Keratinocyte (primary cell): ENCODE data around the gene UBTFL1. TPM values are rescaled to one million over a fixed set of nuclear protein-coding genes. Genes with fewer than 3 reads are reported as not detected.

ENCODE experiments used
- DNase-seq: peaks from one replicate; pipeline ENCODE4 v3.0.0-alpha.2; 2011; ENCODE audit warnings: low read depth, missing footprints, low spot score
- FAIRE-seq: peaks from 2 replicates; lab custom pipeline; 2011; peaks lifted over from hg19 to GRCh38; lab: Jason Lieb, UNC
- H2AFZ ChIP-seq: 2 replicates; pipeline ENCODE4 v1.6.0; 2012; ENCODE audit warnings: low read length, control low read depth, inconsistent platforms; ENCODE audit not compliant: control insufficient read depth
- H3K27ac ChIP-seq: 2 replicates; pipeline ENCODE4 v1.5.1; 2011; ENCODE audit warnings: low read length; ENCODE audit not compliant: control insufficient read depth, insufficient read depth
- H3K27me3 ChIP-seq: 3 replicates; pipeline ENCODE4 v1.6.0; 2011; ENCODE audit warnings: low read length; ENCODE audit not compliant: control insufficient read depth, insufficient read depth; ENCODE audit errors: extremely low read depth
- H3K36me3 ChIP-seq, 2 experiments: 2 replicates in 1 of 2; 3 replicates in 1 of 2; pipeline ENCODE4 v1.5.1; 2011; ENCODE audit warnings: low read length in 2 of 2, mild to moderate bottlenecking in 1 of 2; ENCODE audit not compliant: control insufficient read depth in 2 of 2, insufficient read depth in 2 of 2; ENCODE audit errors: extremely low read depth in 1 of 2
- H3K4me1 ChIP-seq: 3 replicates; pipeline ENCODE4 v1.5.1; 2011; ENCODE audit warnings: low read length; ENCODE audit not compliant: control insufficient read depth, insufficient read depth; ENCODE audit errors: extremely low read depth
- H3K4me2 ChIP-seq: 3 replicates; pipeline ENCODE4 v1.6.0; 2011; ENCODE audit warnings: low read depth, low read length; ENCODE audit not compliant: control insufficient read depth, insufficient read depth; ENCODE audit errors: extremely low read depth
- H3K4me3 ChIP-seq, 3 experiments: fragments of 200-600 bp in 1 of 3; sonication (generic) in 1 of 3; 2 replicates in 2 of 3; 3 replicates in 1 of 3; pipeline ENCODE4 v1.5.1; 2011 to 2016; ENCODE audit warnings: low read length in 3 of 3, mild to moderate bottlenecking in 3 of 3, control low read depth in 2 of 3, inconsistent platforms in 1 of 3, low read depth in 1 of 3, mixed read lengths in 1 of 3, mixed run types in 1 of 3, moderate library complexity in 1 of 3; ENCODE audit not compliant: control insufficient read depth in 2 of 3, insufficient read depth in 2 of 3; ENCODE audit errors: extremely low read depth in 1 of 3
- H3K79me2 ChIP-seq: 2 replicates; pipeline ENCODE4 v1.6.0; 2012; ENCODE audit warnings: low read length; ENCODE audit not compliant: control insufficient read depth, insufficient read depth
- H3K9ac ChIP-seq: 3 replicates; pipeline ENCODE4 v1.6.0; 2011; ENCODE audit warnings: low read length; ENCODE audit not compliant: control insufficient read depth, insufficient read depth; ENCODE audit errors: extremely low read depth
- H3K9me1 ChIP-seq: 3 replicates; pipeline ENCODE4 v1.6.0; 2011; ENCODE audit warnings: low read length; ENCODE audit not compliant: control insufficient read depth, insufficient read depth; ENCODE audit errors: extremely low read depth
- H3K9me3 ChIP-seq: 2 replicates; pipeline ENCODE4 v1.5.1; 2012; ENCODE audit warnings: low read depth, low read length; ENCODE audit not compliant: control insufficient read depth
- H4K20me1 ChIP-seq: 3 replicates; pipeline ENCODE4 v1.6.0; 2011; ENCODE audit warnings: low read length; ENCODE audit not compliant: control insufficient read depth, insufficient read depth; ENCODE audit errors: extremely low read depth
- CTCF ChIP-seq, 3 experiments: IDR thresholded peaks in 1 of 3; conservative IDR thresholded peaks in 1 of 3; optimal IDR thresholded peaks in 1 of 3; 2 replicates in 2 of 3; 3 replicates in 1 of 3; pipeline versions ENCODE3 to v1.5.1; 2011; ENCODE audit warnings: low read length in 3 of 3, mild to moderate bottlenecking in 3 of 3, moderate library complexity in 2 of 3, control low read depth in 1 of 3, inconsistent platforms in 1 of 3; ENCODE audit not compliant: insufficient read depth in 2 of 3; ENCODE audit errors: extremely low read depth in 1 of 3
- EZH2 ChIP-seq: IDR thresholded peaks from one replicate; pipeline ENCODE4 v1.6.1; 2012; ENCODE audit warnings: inconsistent platforms, mild to moderate bottlenecking, low read length, moderate library complexity
- dilution Hi-C: fragments of 300-500 bp; cut with MboI; formaldehyde crosslinking; loops from one replicate; pipeline ENCODE4 v1.7.0; 2020; ENCODE audit warnings: low sequenced_read_pairs; ENCODE audit not compliant: extremely low pct_ligation_motif_present
- polyA plus RNA-seq, 5 experiments: library from polyadenylated mRNA; depleted of rRNA in 3 of 5; stranded (reverse) in 3 of 5; stranded (forward) in 1 of 5; unstranded in 1 of 5; fragments of >200 nt; gene quantifications; 1 replicate in 1 of 5; 2 replicates in 3 of 5; 3 replicates in 1 of 5; pipeline versions ENCODE4 v1.2.1 to v1.2.3, GENCODE V29; 2011 to 2012; ENCODE audit warnings: missing spikeins in 2 of 5, low read depth in 1 of 5, low replicate concordance in 1 of 5
- small RNA-seq, 3 experiments: library from RNA; depleted of rRNA; stranded (forward); fragments of <200 nt; gene quantifications; one replicate each; pipeline ENCODE3, GENCODE V24; 2012; ENCODE audit warnings: low read depth in 3 of 3, low replicate concordance in 1 of 3; ENCODE audit not compliant: insufficient read length in 3 of 3

Gene UBTFL1
- polyA plus RNA-seq, 1 donor (not counting 4 experiments of a cell fraction or from before 2014, with no cell fraction given), result not detected

DNA sequence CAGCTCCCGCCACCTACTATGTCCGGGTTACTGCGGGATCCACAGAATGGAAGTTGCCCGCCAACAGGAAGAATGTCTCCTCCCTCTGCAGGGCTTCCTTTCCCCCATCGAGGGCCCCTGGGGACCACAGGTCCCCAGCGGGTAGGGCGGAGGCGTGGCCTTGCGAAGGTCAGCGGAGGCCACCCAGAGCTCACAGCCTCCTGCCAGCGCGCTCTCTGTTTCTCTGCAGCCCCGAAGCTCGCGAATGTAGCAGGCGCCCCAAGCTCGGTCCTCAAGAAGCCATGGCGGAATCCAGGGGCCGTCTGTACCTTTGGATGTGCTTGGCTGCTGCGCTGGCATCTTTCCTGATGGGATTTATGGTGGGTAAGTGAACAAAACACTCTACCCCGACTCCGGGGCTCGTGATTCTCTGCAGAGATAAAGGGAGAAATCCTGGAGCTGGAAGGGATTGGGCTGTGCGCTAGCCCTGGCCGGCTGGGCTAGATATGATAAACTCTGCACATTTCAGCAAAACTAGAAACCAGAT lies 48.8 kb downstream of the UBTFL1 start, which contains the start of gene NAALAD2:
NAALAD2 (plus strand) TSS at position 186 of the 526 bp plus-strand sequence; CDS start at position 282, 96 bp downstream.
- no peaks in the 10 kb centered on the region for H3K79me2 ChIP-seq
- H3K36me3 ChIP-seq, result no peaks in the 10 kb centered on the region
- H3K9me3 ChIP-seq, result no peaks in the 10 kb centered on the region
- no peak within 1 kb of the TSS for H3K9ac ChIP-seq
- H3K4me1 ChIP-seq, result peaks cover 7% of the 10 kb centered on the region
- no peaks in the 10 kb centered on the region for H4K20me1 ChIP-seq
- H3K27me3 ChIP-seq, result peaks cover 20% of the 10 kb centered on the region
- H3K27ac ChIP-seq, result no peak within 1 kb of the TSS
- peak within 1 kb of the TSS; percentile 4 to 54 (median 42) for H3K4me3 ChIP-seq
- no peak for DNase-seq
- FAIRE-seq, result no peak
- no peaks in the 10 kb centered on the region for H3K9me1 ChIP-seq
- dilution Hi-C loops, result no loop called here
- peak within 1 kb of the TSS; percentile 81 for H3K4me2 ChIP-seq
- peak within 1 kb of the TSS; percentile 70 for H2AFZ ChIP-seq
- TF ChIP-seq EZH2, result peak; percentile 24
- TF ChIP-seq CTCF (optimal IDR thresholded peaks at IDR 0.05 in 1 of 3, IDR thresholded peaks at IDR 0.05 in 1 of 3, conservative IDR thresholded peaks at IDR 0.05 in 1 of 3; ENCODE audit: extremely low read depth in 1 of 3, insufficient read depth in 2 of 3, low read length in 3 of 3), result no peak

DNA sequence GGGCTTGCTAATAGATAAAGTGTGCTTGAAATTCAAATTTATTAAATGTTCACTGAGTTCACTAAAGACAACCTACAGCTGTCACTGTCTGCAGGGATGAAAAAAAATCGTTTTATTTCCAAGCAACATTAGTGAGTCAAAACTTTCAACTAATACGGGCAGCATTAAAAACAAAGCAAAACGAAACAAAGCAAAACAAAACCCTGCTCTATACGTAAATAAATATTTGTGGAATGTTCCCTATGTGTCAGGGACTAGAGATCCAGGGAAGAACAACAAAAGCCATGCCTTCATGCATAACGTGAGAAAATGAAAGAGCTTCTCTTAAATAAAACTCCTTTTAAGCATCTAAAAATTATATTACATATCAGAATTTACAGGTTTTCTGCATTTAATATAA lies 49.3 kb downstream of the UBTFL1 start:
- Histone ChIP-seq H3K9ac (no peak overlapping the region), H3K9me3 (no peaks in the 10 kb centered on the region), H3K4me1 (peaks cover 7% of the 10 kb centered on the region), H3K27me3 (peaks cover 20% of the 10 kb centered on the region), H3K4me2 (peak overlapping the region; percentile 81), H3K79me2 (no peaks in the 10 kb centered on the region), H4K20me1 (no peaks in the 10 kb centered on the region), H3K9me1 (no peaks in the 10 kb centered on the region), H3K36me3 (no peaks in the 10 kb centered on the region), H3K4me3 (peak overlapping the region in 2 of 3 experiments; percentile 42 to 54), H2AFZ (no peak overlapping the region), H3K27ac (no peak overlapping the region)
- DNase-seq (no peak), FAIRE-seq (no peak)
- dilution Hi-C loops, result no loop called here
- TF ChIP-seq EZH2 (no peak), CTCF (optimal IDR thresholded peaks at IDR 0.05 in 1 of 3, IDR thresholded peaks at IDR 0.05 in 1 of 3, conservative IDR thresholded peaks at IDR 0.05 in 1 of 3; ENCODE audit: extremely low read depth in 1 of 3, insufficient read depth in 2 of 3, low read length in 3 of 3) (no peak)

Small RNAs within 50 kb of the gene (small RNA-seq; reads per million reads assigned to genes)
- gene AP000827.1 (0 reads per million in 3 experiments), gene RF00275 (0 reads per million in 3 experiments)

Other genes starting within 250 kb of the UBTFL1 start
- not detected in 3 replicates for gene TRIM64B, start 207.5 kb upstream of the UBTFL1 start, polyA plus RNA-seq
- not detected in 3 replicates for gene TRIM49D1, start 163.7 kb upstream of the UBTFL1 start, polyA plus RNA-seq
- gene TRIM49D2, start 161.9 kb upstream of the UBTFL1 start, polyA plus RNA-seq, result not detected in 3 replicates
- gene TRIM64, start 119.9 kb upstream of the UBTFL1 start, polyA plus RNA-seq, result not detected in 3 replicates
- not detected in 3 replicates for gene TRIM49C, start 54.8 kb upstream of the UBTFL1 start, polyA plus RNA-seq
- not detected in 3 replicates for gene NAALAD2, start 48.7 kb downstream of the UBTFL1 start, polyA plus RNA-seq
- gene CHORDC1, start 137.1 kb downstream of the UBTFL1 start, polyA plus RNA-seq, result 27.6 to 50.7 TPM (median 28.7 TPM) in 3 replicates